ENCODE measurements around the gene RAMACL.

- TF ChIP-seq, protein P1, sequence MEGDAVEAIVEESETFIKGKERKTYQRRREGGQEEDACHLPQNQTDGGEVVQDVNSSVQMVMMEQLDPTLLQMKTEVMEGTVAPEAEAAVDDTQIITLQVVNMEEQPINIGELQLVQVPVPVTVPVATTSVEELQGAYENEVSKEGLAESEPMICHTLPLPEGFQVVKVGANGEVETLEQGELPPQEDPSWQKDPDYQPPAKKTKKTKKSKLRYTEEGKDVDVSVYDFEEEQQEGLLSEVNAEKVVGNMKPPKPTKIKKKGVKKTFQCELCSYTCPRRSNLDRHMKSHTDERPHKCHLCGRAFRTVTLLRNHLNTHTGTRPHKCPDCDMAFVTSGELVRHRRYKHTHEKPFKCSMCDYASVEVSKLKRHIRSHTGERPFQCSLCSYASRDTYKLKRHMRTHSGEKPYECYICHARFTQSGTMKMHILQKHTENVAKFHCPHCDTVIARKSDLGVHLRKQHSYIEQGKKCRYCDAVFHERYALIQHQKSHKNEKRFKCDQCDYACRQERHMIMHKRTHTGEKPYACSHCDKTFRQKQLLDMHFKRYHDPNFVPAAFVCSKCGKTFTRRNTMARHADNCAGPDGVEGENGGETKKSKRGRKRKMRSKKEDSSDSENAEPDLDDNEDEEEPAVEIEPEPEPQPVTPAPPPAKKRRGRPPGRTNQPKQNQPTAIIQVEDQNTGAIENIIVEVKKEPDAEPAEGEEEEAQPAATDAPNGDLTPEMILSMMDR (conservative IDR thresholded peaks at IDR 0.05; ENCODE audit: low read length), result no peak
- TF ChIP-seq EZH2phosphoT487 (IDR thresholded peaks at IDR 0.05; ENCODE audit: borderline replicate concordance, low read depth, low read length), result no peak
Observed at GRCh38 chr6:166551754-166552495, 34.6 kb downstream of the RAMACL start.
